ENCODE results near the gene GOPC.

DNA sequence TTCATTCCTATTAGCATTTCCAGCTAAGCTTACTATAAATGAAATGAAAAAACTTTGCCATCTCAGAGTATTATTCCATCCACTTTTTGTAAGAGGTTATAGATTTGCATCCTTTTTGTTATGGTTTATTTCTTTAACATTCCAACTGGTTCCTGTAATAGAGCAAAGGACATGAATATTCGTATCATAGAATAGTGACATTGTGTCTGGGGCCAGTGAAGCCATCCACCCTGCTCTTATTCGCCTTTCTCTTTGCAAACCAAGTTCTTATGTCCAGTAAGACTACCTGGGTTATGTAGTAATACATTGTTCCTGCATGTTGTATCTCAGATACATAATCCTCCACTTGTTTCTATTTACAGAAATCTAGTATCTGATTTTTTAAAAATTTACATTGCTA is 76.7 kb downstream of the GOPC start:
- TF ChIP-seq EP300 (IDR thresholded peaks at IDR 0.05) (no peak), CTCF (IDR thresholded peaks at IDR 0.05) (no peak), POLR2AphosphoS5 (IDR thresholded peaks at IDR 0.05) (no peak)

Measured in gastroesophageal sphincter (tissue), 3 donors.